Measurements from ENCODE around the gene HINT3. TPM values are rescaled to one million over a fixed set of nuclear protein-coding genes. Genes with fewer than 3 reads are reported as not detected.

The HINT3 gene
- total and polyA plus RNA-seq, 2 of the 13 experiments (the other 11 are each of a cell fraction or from before 2014, with no cell fraction given), result 3.1 to 22.8 TPM

DNA sequence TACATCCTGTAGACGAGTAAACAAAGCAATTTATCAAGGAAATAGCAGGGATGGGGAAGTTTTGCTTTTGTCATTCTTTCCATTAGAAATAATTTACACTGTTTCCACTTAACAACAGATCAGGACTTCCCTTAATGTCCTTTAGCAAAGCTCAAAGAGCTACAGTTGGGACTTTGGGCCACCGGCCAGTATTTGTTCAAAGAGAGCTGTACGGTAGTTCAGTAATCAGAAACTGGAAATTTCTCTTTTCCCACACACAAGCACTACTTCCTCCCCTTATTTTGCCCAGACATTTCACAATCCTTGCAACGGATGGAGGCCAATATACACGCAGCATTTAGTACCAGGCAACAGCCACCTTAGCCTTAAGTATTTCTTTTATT lies 12.1 kb upstream of the HINT3 start (continued):
- TF ChIP-seq, protein P1, sequence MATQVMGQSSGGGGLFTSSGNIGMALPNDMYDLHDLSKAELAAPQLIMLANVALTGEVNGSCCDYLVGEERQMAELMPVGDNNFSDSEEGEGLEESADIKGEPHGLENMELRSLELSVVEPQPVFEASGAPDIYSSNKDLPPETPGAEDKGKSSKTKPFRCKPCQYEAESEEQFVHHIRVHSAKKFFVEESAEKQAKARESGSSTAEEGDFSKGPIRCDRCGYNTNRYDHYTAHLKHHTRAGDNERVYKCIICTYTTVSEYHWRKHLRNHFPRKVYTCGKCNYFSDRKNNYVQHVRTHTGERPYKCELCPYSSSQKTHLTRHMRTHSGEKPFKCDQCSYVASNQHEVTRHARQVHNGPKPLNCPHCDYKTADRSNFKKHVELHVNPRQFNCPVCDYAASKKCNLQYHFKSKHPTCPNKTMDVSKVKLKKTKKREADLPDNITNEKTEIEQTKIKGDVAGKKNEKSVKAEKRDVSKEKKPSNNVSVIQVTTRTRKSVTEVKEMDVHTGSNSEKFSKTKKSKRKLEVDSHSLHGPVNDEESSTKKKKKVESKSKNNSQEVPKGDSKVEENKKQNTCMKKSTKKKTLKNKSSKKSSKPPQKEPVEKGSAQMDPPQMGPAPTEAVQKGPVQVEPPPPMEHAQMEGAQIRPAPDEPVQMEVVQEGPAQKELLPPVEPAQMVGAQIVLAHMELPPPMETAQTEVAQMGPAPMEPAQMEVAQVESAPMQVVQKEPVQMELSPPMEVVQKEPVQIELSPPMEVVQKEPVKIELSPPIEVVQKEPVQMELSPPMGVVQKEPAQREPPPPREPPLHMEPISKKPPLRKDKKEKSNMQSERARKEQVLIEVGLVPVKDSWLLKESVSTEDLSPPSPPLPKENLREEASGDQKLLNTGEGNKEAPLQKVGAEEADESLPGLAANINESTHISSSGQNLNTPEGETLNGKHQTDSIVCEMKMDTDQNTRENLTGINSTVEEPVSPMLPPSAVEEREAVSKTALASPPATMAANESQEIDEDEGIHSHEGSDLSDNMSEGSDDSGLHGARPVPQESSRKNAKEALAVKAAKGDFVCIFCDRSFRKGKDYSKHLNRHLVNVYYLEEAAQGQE (IDR thresholded peaks at IDR 0.05; ENCODE audit: borderline replicate concordance in 1 of 2, low read depth in 1 of 2, low read length in 2 of 2), result peak in 1 of 2 experiments; percentile 73; a peak in 1 of 4 replicates
- TF ChIP-seq HOXA7 (CRISPR knock-in tag; IDR thresholded peaks at IDR 0.05), result no peak
- TF ChIP-seq ATF7-NPFF (CRISPR knock-in tag; IDR thresholded peaks at IDR 0.05; ENCODE audit: low read depth), result no peak
- peak; percentile 84 for TF ChIP-seq FOXO1 (CRISPR knock-in tag; IDR thresholded peaks at IDR 0.05)
- peak; percentile 83 for TF ChIP-seq SIX1 (CRISPR knock-in tag; IDR thresholded peaks at IDR 0.05; ENCODE audit: borderline replicate concordance)
- peak; percentile 95 for TF ChIP-seq ETV5 (CRISPR knock-in tag; IDR thresholded peaks at IDR 0.05; ENCODE audit: borderline replicate concordance)
- peak; percentile 97 for TF ChIP-seq ELF3 (CRISPR knock-in tag; IDR thresholded peaks at IDR 0.05)
- TF ChIP-seq, protein P2, sequence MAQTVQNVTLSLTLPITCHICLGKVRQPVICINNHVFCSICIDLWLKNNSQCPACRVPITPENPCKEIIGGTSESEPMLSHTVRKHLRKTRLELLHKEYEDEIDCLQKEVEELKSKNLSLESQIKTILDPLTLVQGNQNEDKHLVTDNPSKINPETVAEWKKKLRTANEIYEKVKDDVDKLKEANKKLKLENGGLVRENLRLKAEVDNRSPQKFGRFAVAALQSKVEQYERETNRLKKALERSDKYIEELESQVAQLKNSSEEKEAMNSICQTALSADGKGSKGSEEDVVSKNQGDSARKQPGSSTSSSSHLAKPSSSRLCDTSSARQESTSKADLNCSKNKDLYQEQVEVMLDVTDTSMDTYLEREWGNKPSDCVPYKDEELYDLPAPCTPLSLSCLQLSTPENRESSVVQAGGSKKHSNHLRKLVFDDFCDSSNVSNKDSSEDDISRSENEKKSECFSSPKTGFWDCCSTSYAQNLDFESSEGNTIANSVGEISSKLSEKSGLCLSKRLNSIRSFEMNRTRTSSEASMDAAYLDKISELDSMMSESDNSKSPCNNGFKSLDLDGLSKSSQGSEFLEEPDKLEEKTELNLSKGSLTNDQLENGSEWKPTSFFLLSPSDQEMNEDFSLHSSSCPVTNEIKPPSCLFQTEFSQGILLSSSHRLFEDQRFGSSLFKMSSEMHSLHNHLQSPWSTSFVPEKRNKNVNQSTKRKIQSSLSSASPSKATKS (CRISPR knock-in tag; IDR thresholded peaks at IDR 0.05), result peak; percentile 54; the same call in 1 of the 2 replicates
- TF ChIP-seq ZNF33A (CRISPR knock-in tag; IDR thresholded peaks at IDR 0.05; ENCODE audit: borderline replicate concordance), result 0 out of 2 replicates have a peak, but pooled peaks have one; percentile 18
- no peak for TF ChIP-seq ZNF781 (CRISPR knock-in tag; IDR thresholded peaks at IDR 0.05; ENCODE audit: borderline replicate concordance, not compliant biosample characterization)
- TF ChIP-seq, protein P3, sequence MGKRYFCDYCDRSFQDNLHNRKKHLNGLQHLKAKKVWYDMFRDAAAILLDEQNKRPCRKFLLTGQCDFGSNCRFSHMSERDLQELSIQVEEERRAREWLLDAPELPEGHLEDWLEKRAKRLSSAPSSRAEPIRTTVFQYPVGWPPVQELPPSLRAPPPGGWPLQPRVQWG (CRISPR knock-in tag; IDR thresholded peaks at IDR 0.05; ENCODE audit: borderline replicate concordance, low read depth), result no peak
- TF ChIP-seq NPAS2 (CRISPR knock-in tag; IDR thresholded peaks at IDR 0.05; ENCODE audit: borderline replicate concordance), result no peak
- 0 out of 2 replicates have a peak, but pooled peaks have one; percentile 29 for TF ChIP-seq ZNF292 (CRISPR knock-in tag; IDR thresholded peaks at IDR 0.05; ENCODE audit: borderline replicate concordance, low read depth)
- TF ChIP-seq, protein P4, sequence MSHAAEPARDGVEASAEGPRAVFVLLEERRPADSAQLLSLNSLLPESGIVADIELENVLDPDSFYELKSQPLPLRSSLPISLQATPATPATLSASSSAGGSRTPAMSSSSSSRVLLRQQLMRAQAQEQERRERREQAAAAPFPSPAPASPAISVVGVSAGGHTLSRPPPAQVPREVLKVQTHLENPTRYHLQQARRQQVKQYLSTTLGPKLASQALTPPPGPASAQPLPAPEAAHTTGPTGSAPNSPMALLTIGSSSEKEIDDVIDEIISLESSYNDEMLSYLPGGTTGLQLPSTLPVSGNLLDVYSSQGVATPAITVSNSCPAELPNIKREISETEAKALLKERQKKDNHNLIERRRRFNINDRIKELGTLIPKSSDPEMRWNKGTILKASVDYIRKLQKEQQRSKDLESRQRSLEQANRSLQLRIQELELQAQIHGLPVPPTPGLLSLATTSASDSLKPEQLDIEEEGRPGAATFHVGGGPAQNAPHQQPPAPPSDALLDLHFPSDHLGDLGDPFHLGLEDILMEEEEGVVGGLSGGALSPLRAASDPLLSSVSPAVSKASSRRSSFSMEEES (CRISPR knock-in tag; IDR thresholded peaks at IDR 0.05), result peak; percentile 61; the same call in 1 of the 2 replicates
- TF ChIP-seq XRCC5 (optimal IDR thresholded peaks at IDR 0.05; ENCODE audit: low read length), result peak; percentile 45
- TF ChIP-seq NFYC (CRISPR knock-in tag; IDR thresholded peaks at IDR 0.05), result peak; percentile 29; the same call in 1 of the 2 replicates
- TF ChIP-seq ZNF7 (CRISPR knock-in tag; IDR thresholded peaks at IDR 0.05), result peak; percentile 12; the same call in 1 of the 2 replicates
- TF ChIP-seq BRCA1 (CRISPR knock-in tag; IDR thresholded peaks at IDR 0.05), result 0 out of 2 replicates have a peak, but pooled peaks have one; percentile 1
